Osteoblast (primary cell): ENCODE data around the gene GPR84. TPM values are rescaled to one million over a fixed set of nuclear protein-coding genes. Genes with fewer than 3 reads are reported as not detected.

Source experiments
- DNase-seq: peaks from one replicate; pipeline ENCODE4 v3.0.0; 2011; ENCODE audit warnings: low spot score, mixed read lengths; ENCODE audit not compliant: insufficient read length; ENCODE audit errors: missing footprints
- H2AFZ ChIP-seq: 2 replicates; pipeline ENCODE4 v1.6.0; 2011; ENCODE audit warnings: mild to moderate bottlenecking, low read length
- H3K27ac ChIP-seq: 2 replicates; pipeline ENCODE4 v1.5.1; 2011; ENCODE audit warnings: mild to moderate bottlenecking, low read depth, low read length, moderate library complexity
- H3K27me3 ChIP-seq: 2 replicates; pipeline ENCODE4 v1.6.0; 2012; ENCODE audit warnings: mild to moderate bottlenecking, control low read depth, inconsistent platforms, low read length, moderate library complexity; ENCODE audit not compliant: insufficient read depth
- H3K36me3 ChIP-seq: 2 replicates; pipeline ENCODE4 v1.5.1; 2011; ENCODE audit warnings: mild to moderate bottlenecking, low read length, control low read depth, moderate library complexity; ENCODE audit not compliant: insufficient read depth
- H3K4me1 ChIP-seq: 2 replicates; pipeline ENCODE4 v1.5.1; 2011; ENCODE audit warnings: mild to moderate bottlenecking, low read length, control low read depth, moderate library complexity; ENCODE audit not compliant: insufficient read depth
- H3K4me2 ChIP-seq: 2 replicates; pipeline ENCODE4 v1.6.0; 2011; ENCODE audit warnings: mild to moderate bottlenecking, low read length; ENCODE audit not compliant: insufficient read depth
- H3K4me3 ChIP-seq: fragments of 200-600 bp; sonication (generic); 3 replicates; pipeline ENCODE4 v1.5.1; 2012; ENCODE audit warnings: mild to moderate bottlenecking, low read length, inconsistent platforms; ENCODE audit not compliant: insufficient read depth
- H3K79me2 ChIP-seq: 2 replicates; pipeline ENCODE4 v1.6.0; 2012; ENCODE audit warnings: mild to moderate bottlenecking, low read length, control low read depth, inconsistent platforms; ENCODE audit not compliant: insufficient read depth
- H3K9me3 ChIP-seq: 2 replicates; pipeline ENCODE4 v1.5.1; 2011; ENCODE audit warnings: low read depth, low read length, control low read depth
- H4K20me1 ChIP-seq: 2 replicates; pipeline ENCODE4 v1.6.0; 2012; ENCODE audit warnings: mild to moderate bottlenecking, low read length, control low read depth; ENCODE audit not compliant: insufficient read depth
- total RNA-seq: library from RNA; depleted of rRNA; stranded (reverse); fragments of >200 nt; gene quantifications from 2 replicates; pipeline ENCODE4 v1.2.3, GENCODE V29; 2012
- TF ChIP-seq, protein P1 (sequence below): IDR thresholded peaks from 2 replicates; pipeline ENCODE4 v1.5.1; 2011; ENCODE audit warnings: mild to moderate bottlenecking, low read depth, low read length, moderate library complexity; ENCODE audit errors: extremely low read depth

Gene GPR84
- total RNA-seq, 1 donor, result 0.36 TPM

DNA sequence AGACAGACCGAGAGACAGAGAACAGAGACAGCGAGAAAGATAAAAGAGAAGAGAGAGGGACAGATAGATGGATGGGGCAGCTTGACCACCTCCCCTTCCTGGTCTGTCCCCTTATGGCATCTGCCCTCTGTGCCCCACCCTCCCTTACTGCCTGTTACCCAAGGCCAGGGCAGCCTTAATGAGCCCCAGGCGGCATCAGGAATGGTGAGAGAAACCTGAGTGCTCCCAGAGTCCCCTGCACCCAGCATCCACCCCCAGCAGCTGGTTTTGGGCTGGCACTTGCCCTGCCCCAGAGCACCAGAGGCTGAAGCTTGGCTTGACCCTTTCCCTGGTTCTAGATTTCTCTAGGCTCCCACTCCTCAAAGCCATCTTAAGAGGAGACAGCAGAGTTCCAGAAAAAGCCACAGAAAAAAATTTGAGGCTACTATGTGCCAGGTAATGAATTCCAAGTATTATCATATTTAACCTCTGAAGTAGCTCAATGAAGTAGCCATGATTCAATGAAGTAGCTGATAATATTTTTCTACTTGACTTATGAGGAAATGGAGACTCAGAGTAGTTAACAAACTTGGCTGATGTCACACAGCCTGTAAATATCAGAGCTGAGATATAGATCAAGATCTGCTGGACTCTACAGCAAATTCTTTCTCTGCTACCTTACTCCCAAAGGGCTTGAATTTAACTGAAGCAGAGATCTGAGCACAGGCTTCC lies 22.3 kb upstream of the GPR84 start:
- Histone ChIP-seq H3K27ac (no peak overlapping the region), H3K9me3 (no peaks in the 10 kb centered on the region), H3K4me2 (no peak overlapping the region), H4K20me1 (no peaks in the 10 kb centered on the region), H3K4me1 (peaks cover 13% of the 10 kb centered on the region), H3K27me3 (no peaks in the 10 kb centered on the region), H3K36me3 (no peaks in the 10 kb centered on the region), H3K4me3 (no peak overlapping the region), H3K79me2 (no peaks in the 10 kb centered on the region), H2AFZ (no peak overlapping the region)
- DNase-seq, result peak; percentile 41
- TF ChIP-seq, protein P1, sequence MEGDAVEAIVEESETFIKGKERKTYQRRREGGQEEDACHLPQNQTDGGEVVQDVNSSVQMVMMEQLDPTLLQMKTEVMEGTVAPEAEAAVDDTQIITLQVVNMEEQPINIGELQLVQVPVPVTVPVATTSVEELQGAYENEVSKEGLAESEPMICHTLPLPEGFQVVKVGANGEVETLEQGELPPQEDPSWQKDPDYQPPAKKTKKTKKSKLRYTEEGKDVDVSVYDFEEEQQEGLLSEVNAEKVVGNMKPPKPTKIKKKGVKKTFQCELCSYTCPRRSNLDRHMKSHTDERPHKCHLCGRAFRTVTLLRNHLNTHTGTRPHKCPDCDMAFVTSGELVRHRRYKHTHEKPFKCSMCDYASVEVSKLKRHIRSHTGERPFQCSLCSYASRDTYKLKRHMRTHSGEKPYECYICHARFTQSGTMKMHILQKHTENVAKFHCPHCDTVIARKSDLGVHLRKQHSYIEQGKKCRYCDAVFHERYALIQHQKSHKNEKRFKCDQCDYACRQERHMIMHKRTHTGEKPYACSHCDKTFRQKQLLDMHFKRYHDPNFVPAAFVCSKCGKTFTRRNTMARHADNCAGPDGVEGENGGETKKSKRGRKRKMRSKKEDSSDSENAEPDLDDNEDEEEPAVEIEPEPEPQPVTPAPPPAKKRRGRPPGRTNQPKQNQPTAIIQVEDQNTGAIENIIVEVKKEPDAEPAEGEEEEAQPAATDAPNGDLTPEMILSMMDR, result no peak

DNA sequence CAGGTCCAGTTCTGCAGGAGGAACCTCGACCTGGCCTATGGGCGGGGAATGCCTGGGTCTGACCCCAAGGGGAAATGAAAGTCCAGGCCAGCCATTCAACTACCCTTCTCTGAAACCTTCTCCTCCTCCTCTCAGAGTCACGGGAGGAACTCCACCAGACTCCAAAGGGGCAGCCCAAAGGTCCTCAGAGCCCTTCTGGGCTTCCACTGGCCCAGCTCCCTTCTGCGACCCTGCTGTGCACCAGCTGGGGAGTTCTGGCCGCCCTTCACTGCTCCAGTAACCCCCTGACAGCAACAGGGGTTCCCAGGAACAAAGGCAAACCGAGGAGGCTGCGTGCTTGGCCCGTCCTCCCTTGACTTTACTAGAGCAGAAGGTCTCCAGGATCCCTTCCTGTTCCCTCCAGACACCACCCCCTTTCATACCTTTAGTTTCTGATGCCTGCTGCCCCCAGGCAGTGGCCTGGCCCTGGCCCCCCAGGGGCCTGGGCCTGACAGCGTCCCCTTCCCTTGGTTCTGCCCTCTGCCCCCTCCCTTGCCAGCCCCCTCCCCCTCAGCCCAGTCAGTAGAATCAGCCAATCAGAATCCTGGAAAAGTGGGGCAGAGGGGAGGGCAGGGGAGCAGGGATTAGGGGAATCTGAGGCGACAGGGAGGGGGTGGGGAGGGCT lies 21.1 kb upstream of the GPR84 start:
- H4K20me1 ChIP-seq, result no peaks in the 10 kb centered on the region
- no peaks in the 10 kb centered on the region for H3K79me2 ChIP-seq
- H3K9me3 ChIP-seq, result no peaks in the 10 kb centered on the region
- H3K4me2 ChIP-seq, result no peak overlapping the region
- no peak overlapping the region for H3K4me3 ChIP-seq
- H3K4me1 ChIP-seq, result peaks cover 13% of the 10 kb centered on the region
- no peak overlapping the region for H3K27ac ChIP-seq
- peak; percentile 53 for DNase-seq
- TF ChIP-seq, protein P1, result no peak
- no peak overlapping the region for H2AFZ ChIP-seq
- H3K36me3 ChIP-seq, result no peaks in the 10 kb centered on the region
- no peaks in the 10 kb centered on the region for H3K27me3 ChIP-seq

DNA sequence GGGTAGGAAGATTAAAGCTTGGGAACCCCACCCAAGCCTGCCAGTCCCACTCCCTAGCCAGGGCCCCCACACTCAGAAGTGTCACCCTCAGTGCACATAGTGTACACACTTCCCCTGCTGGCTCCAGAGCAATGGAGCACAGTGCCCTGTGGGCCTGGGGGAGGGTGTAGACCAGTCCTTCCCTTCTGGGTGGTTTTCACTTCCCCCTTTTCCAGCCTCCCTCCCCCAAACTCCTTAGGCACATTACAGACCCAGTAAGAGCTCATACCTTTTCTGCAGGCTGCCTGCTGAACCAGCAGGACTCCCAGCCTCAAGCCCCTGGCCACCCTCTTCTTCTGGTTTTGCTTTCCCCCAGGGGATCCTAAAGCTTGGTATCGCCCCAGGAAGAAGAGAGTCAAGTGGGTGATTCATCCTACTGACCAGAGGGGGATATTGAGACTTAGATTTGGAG lies 20.3 kb upstream of the GPR84 start, which contains the start of gene ZNF385A:
Gene ZNF385A (minus strand): TSS at position 143 of the 451 bp plus-strand sequence. CDS start 219 bp downstream, outside the sequence.
- no peaks in the 10 kb centered on the region for H3K27me3 ChIP-seq
- peak; percentile 81 for DNase-seq
- H3K9me3 ChIP-seq, result no peaks in the 10 kb centered on the region
- H4K20me1 ChIP-seq, result no peaks in the 10 kb centered on the region
- TF ChIP-seq, protein P1, result no peak
- no peak within 1 kb of the TSS for H3K4me2 ChIP-seq
- H3K4me1 ChIP-seq, result peaks cover 13% of the 10 kb centered on the region
- no peak within 1 kb of the TSS for H2AFZ ChIP-seq
- no peaks in the 10 kb centered on the region for H3K79me2 ChIP-seq
- peak within 1 kb of the TSS; percentile 83 for H3K27ac ChIP-seq
- no peak within 1 kb of the TSS for H3K4me3 ChIP-seq
- H3K36me3 ChIP-seq, result no peaks in the 10 kb centered on the region

DNA sequence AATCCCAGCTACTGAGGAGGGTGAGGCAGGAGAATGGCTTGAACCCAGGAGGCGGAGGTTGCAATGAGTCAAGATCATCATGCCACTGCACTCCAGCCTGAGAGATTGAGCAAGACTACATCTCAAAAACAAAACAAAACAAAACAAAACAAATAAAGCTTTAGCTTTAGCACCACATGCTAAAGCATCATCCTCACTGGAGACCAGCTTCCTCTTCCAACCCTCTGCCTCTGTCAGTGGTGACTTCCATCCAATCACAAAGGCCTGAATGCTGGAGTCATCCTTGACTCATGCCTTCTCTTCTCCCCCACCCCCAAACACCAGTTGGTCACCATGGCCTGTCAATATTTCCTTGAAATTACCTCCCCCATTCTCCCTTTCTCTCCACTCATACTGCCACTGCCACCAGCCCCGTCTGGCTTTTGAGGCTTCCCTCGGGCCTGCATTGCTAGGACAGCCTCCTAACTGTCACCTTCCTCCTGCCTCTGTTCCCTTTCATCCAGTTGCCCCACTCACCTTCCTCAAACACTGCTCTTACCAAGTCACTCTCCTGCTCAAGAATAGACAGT lies 18.8 kb upstream of the GPR84 start:
- no peaks in the 10 kb centered on the region for H3K79me2 ChIP-seq
- peaks cover 18% of the 10 kb centered on the region for H3K4me1 ChIP-seq
- DNase-seq, result peak; percentile 99
- H2AFZ ChIP-seq, result peak overlapping the region; percentile 46
- peak overlapping the region; percentile 83 for H3K27ac ChIP-seq
- TF ChIP-seq, protein P1, result no peak
- no peaks in the 10 kb centered on the region for H3K36me3 ChIP-seq
- H3K27me3 ChIP-seq, result no peaks in the 10 kb centered on the region
- H4K20me1 ChIP-seq, result no peaks in the 10 kb centered on the region
- no peaks in the 10 kb centered on the region for H3K9me3 ChIP-seq
- H3K4me2 ChIP-seq, result peak overlapping the region; percentile 49
- no peak overlapping the region for H3K4me3 ChIP-seq
